ENCODE measurements around the gene UEVLD. TPM values are rescaled to one million over a fixed set of nuclear protein-coding genes. Genes with fewer than 3 reads are reported as not detected.
A peak's percentile ranks its signal among the peaks of the same experiment; 100 is the strongest.

Gene UEVLD
- total RNA-seq, 1 experiment from 2014 or later, result 23.1 TPM

GRCh38 chr11:18632841-18633240 is 44.3 kb upstream of the UEVLD start:
- CTCF ChIA-PET, result interaction anchor here (0.6 to 2.1 kb wide), 4 partner anchors 72 to 113 kb away, joined by 3 to 7 read pairs (median 5); no protein-coding TSS in a partner anchor
- TF ChIP-seq CTCF (IDR thresholded peaks at IDR 0.05; ENCODE audit: unreplicated experiment), result no peak
- intact Hi-C loops (cut with micrococcal nuclease; ENCODE audit: unreplicated experiment), result loop anchor here (10.0 kb wide), 1 partner anchor 92 kb away; the partner anchor contains the start of gene IGSF22
- DNase-seq, result no peak
- Mint-ChIP-seq H3K9me3 (ENCODE audit: low read depth, unreplicated experiment) (no peaks in the 10 kb centered on the region), H3K4me1 (ENCODE audit: low read depth, unreplicated experiment) (no peaks in the 10 kb centered on the region), H3K27me3 (ENCODE audit: unreplicated experiment) (no peaks in the 10 kb centered on the region), H3K4me3 (ENCODE audit: low read depth, unreplicated experiment) (peak overlapping the region; percentile 82), H3K36me3 (ENCODE audit: insufficient read depth, unreplicated experiment) (peaks cover 21% of the 10 kb centered on the region), H3K27ac (ENCODE audit: unreplicated experiment) (no peak overlapping the region)
- BruUV-seq (replicated peaks), result no TSS peak

- intact Hi-C loops (cut with micrococcal nuclease; ENCODE audit: unreplicated experiment), result no loop called here
- no peak for DNase-seq
- CTCF ChIA-PET, result no interaction called here
- no peak overlapping the region for H3K4me3 Mint-ChIP-seq (ENCODE audit: low read depth, unreplicated experiment)
- BruUV-seq (replicated peaks), result no TSS peak
- H3K9me3 Mint-ChIP-seq (ENCODE audit: low read depth, unreplicated experiment), result no peaks in the 10 kb centered on the region
- TF ChIP-seq CTCF (IDR thresholded peaks at IDR 0.05; ENCODE audit: unreplicated experiment), result no peak
- no peaks in the 10 kb centered on the region for H3K27me3 Mint-ChIP-seq (ENCODE audit: unreplicated experiment)
- no peaks in the 10 kb centered on the region for H3K36me3 Mint-ChIP-seq (ENCODE audit: insufficient read depth, unreplicated experiment)
- peaks cover 8% of the 10 kb centered on the region for H3K4me1 Mint-ChIP-seq (ENCODE audit: low read depth, unreplicated experiment)
- H3K27ac Mint-ChIP-seq (ENCODE audit: unreplicated experiment), result no peak overlapping the region
These were observed 35.6 kb upstream of the UEVLD start for GRCh38 chr11:18624161-18624560.

- Mint-ChIP-seq H3K36me3 (ENCODE audit: insufficient read depth, unreplicated experiment) (no peaks in the 10 kb centered on the region), H3K4me1 (ENCODE audit: low read depth, unreplicated experiment) (peaks cover 8% of the 10 kb centered on the region), H3K27me3 (ENCODE audit: unreplicated experiment) (no peaks in the 10 kb centered on the region), H3K27ac (ENCODE audit: unreplicated experiment) (no peak overlapping the region), H3K4me3 (ENCODE audit: low read depth, unreplicated experiment) (no peak overlapping the region), H3K9me3 (ENCODE audit: low read depth, unreplicated experiment) (no peaks in the 10 kb centered on the region)
- intact Hi-C loops (cut with micrococcal nuclease; ENCODE audit: unreplicated experiment), result no loop called here
- no peak for DNase-seq
- no peak for TF ChIP-seq CTCF (IDR thresholded peaks at IDR 0.05; ENCODE audit: unreplicated experiment)
- CTCF ChIA-PET, result no interaction called here
- no TSS peak for BruUV-seq (replicated peaks)
These were observed 35.2 kb upstream of the UEVLD start for GRCh38 chr11:18623707-18624106.

- Mint-ChIP-seq H3K4me3 (ENCODE audit: low read depth, unreplicated experiment) (no peak overlapping the region), H3K36me3 (ENCODE audit: insufficient read depth, unreplicated experiment) (peaks cover 13% of the 10 kb centered on the region), H3K9me3 (ENCODE audit: low read depth, unreplicated experiment) (no peaks in the 10 kb centered on the region), H3K4me1 (ENCODE audit: low read depth, unreplicated experiment) (no peaks in the 10 kb centered on the region), H3K27me3 (ENCODE audit: unreplicated experiment) (no peaks in the 10 kb centered on the region), H3K27ac (ENCODE audit: unreplicated experiment) (no peak overlapping the region)
- no TSS peak for BruUV-seq (replicated peaks)
- TF ChIP-seq CTCF (IDR thresholded peaks at IDR 0.05; ENCODE audit: unreplicated experiment), result no peak
- CTCF ChIA-PET, result no interaction called here
- DNase-seq, result no peak
- intact Hi-C loops (cut with micrococcal nuclease; ENCODE audit: unreplicated experiment), result no loop called here
These were observed 29.9 kb upstream of the UEVLD start for GRCh38 chr11:18618342-18619025.
